Mesodermal cell (in vitro differentiated cells): Measurements from ENCODE around the gene TTC39C.

Experiments used
- H3K27ac ChIP-seq: 2 replicates; pipeline ENCODE4 v1.7.0; 2013; ENCODE audit warnings: mild to moderate bottlenecking, low read depth, low read length, moderate library complexity; ENCODE audit not compliant: severe bottlenecking
- H3K36me3 ChIP-seq: 2 replicates; pipeline ENCODE4 v1.7.1; 2013; ENCODE audit warnings: mild to moderate bottlenecking, low read length, moderate library complexity; ENCODE audit not compliant: control insufficient read depth, insufficient read depth
- H3K4me1 ChIP-seq: one replicate; pipeline ENCODE4 v1.7.1; 2013; ENCODE audit warnings: mild to moderate bottlenecking, low read length; ENCODE audit not compliant: insufficient read depth, control insufficient read depth, poor library complexity, severe bottlenecking
- H3K4me3 ChIP-seq: 2 replicates; pipeline ENCODE4 v1.7.0; 2013; ENCODE audit warnings: low read length, control low read depth, mild to moderate bottlenecking; ENCODE audit not compliant: insufficient read depth, poor library complexity, severe bottlenecking; ENCODE audit errors: extremely low read depth
- H3K9me3 ChIP-seq: 2 replicates; pipeline ENCODE4 v1.7.1; 2013; ENCODE audit warnings: mild to moderate bottlenecking, low read length, moderate library complexity; ENCODE audit not compliant: control insufficient read depth
- WGBS, 2 experiments: methylation state at CpG; one replicate each; pipeline ENCODE4 v1.1.5; 2013; ENCODE audit warnings: missing lambda C conversion rate in 2 of 2; ENCODE audit not compliant: insufficient coverage in 2 of 2; 5-methylcytosine and 5-hydroxymethylcytosine counted together

Gene TTC39C

GRCh38 chr18:23994361-23994902 lies 20.1 kb upstream of the TTC39C start:
- WGBS, 2 experiments = 31 to 50% methylated on average over 6 to 9 of the region's 9 CpGs

GRCh38 chr18:23995180-23995579 lies 19.4 kb upstream of the TTC39C start:
- no peak overlapping the region for H3K4me3 ChIP-seq
- no peak overlapping the region for H3K27ac ChIP-seq
- H3K4me1 ChIP-seq = peaks cover 6% of the 10 kb centered on the region
- WGBS, 2 experiments = 97 to 98% methylated on average over 11 to 12 of the region's 13 CpGs
- H3K36me3 ChIP-seq = no peaks in the 10 kb centered on the region
- no peaks in the 10 kb centered on the region for H3K9me3 ChIP-seq

More at GRCh38 chr18:23994361-23994902, 20.1 kb upstream of the TTC39C start:
- Histone ChIP-seq H3K36me3 (no peaks in the 10 kb centered on the region), H3K9me3 (no peaks in the 10 kb centered on the region), H3K4me1 (peaks cover 6% of the 10 kb centered on the region), H3K27ac (peak overlapping the region; percentile 18), H3K4me3 (no peak overlapping the region)

- WGBS, 2 experiments = 90 to 100% methylated on average over 2 of the region's 2 CpGs
- peaks cover 6% of the 10 kb centered on the region for H3K4me1 ChIP-seq
- no peak overlapping the region for H3K4me3 ChIP-seq
- no peaks in the 10 kb centered on the region for H3K9me3 ChIP-seq
- no peak overlapping the region for H3K27ac ChIP-seq
- H3K36me3 ChIP-seq = no peaks in the 10 kb centered on the region
These were observed 16.5 kb upstream of the TTC39C start for GRCh38 chr18:23998018-23998417.

GRCh38 chr18:23998820-23999219 lies 15.7 kb upstream of the TTC39C start:
- 0% methylated on average over 1 of the region's 4 CpGs; no CpG with 5 or more reads in 1 of the 2 experiments for WGBS, 2 experiments
- H3K4me1 ChIP-seq = peaks cover 6% of the 10 kb centered on the region
- H3K27ac ChIP-seq = no peak overlapping the region
- no peaks in the 10 kb centered on the region for H3K36me3 ChIP-seq
- H3K9me3 ChIP-seq = no peaks in the 10 kb centered on the region
- H3K4me3 ChIP-seq = no peak overlapping the region

- Histone ChIP-seq H3K9me3 (no peaks in the 10 kb centered on the region), H3K4me1 (no peaks in the 10 kb centered on the region), H3K36me3 (no peaks in the 10 kb centered on the region), H3K4me3 (no peak overlapping the region), H3K27ac (no peak overlapping the region)
- 87 to 93% methylated on average over 7 to 8 of the region's 8 CpGs for WGBS, 2 experiments
These were observed 13.7 kb upstream of the TTC39C start for GRCh38 chr18:24000613-24001490.

- Histone ChIP-seq H3K36me3 (no peaks in the 10 kb centered on the region), H3K9me3 (no peaks in the 10 kb centered on the region), H3K27ac (no peak overlapping the region), H3K4me3 (no peak overlapping the region), H3K4me1 (no peaks in the 10 kb centered on the region)
- 86 to 97% methylated on average over 3 of the region's 3 CpGs for WGBS, 2 experiments
These were observed 12.1 kb upstream of the TTC39C start for GRCh38 chr18:24002479-24002878.

- Histone ChIP-seq H3K36me3 (no peaks in the 10 kb centered on the region), H3K27ac (no peak overlapping the region), H3K4me3 (no peak overlapping the region), H3K9me3 (no peaks in the 10 kb centered on the region), H3K4me1 (no peaks in the 10 kb centered on the region)
- 67 to 79% methylated on average over 2 of the region's 3 CpGs for WGBS, 2 experiments
These were observed 11.3 kb upstream of the TTC39C start for GRCh38 chr18:24003288-24003687.

GRCh38 chr18:24003903-24004640 lies 10.5 kb upstream of the TTC39C start:
- Histone ChIP-seq H3K4me1 (no peaks in the 10 kb centered on the region), H3K36me3 (no peaks in the 10 kb centered on the region), H3K27ac (no peak overlapping the region), H3K9me3 (no peaks in the 10 kb centered on the region), H3K4me3 (no peak overlapping the region)
- 80 to 100% methylated on average over 1 of the region's 2 CpGs for WGBS, 2 experiments

GRCh38 chr18:24006712-24007313 lies 7.7 kb upstream of the TTC39C start:
- H3K9me3 ChIP-seq = no peaks in the 10 kb centered on the region
- no peak overlapping the region for H3K27ac ChIP-seq
- H3K36me3 ChIP-seq = no peaks in the 10 kb centered on the region
- H3K4me3 ChIP-seq = no peak overlapping the region
- no peaks in the 10 kb centered on the region for H3K4me1 ChIP-seq
- WGBS, 2 experiments = 80 to 96% methylated on average over 1 to 3 of the region's 5 CpGs

- H3K9me3 ChIP-seq = no peaks in the 10 kb centered on the region
- no peaks in the 10 kb centered on the region for H3K36me3 ChIP-seq
- H3K27ac ChIP-seq = no peak overlapping the region
- H3K4me3 ChIP-seq = no peak overlapping the region
- no CpG with 5 or more reads among the region's 1 CpG for WGBS, 2 experiments
- H3K4me1 ChIP-seq = no peaks in the 10 kb centered on the region
These were observed 5.3 kb upstream of the TTC39C start for GRCh38 chr18:24009246-24009645.
